Hindlimb muscle (tissue), 1 donor: ENCODE data around the gene VKORC1. TPM values are rescaled to one million over a fixed set of nuclear protein-coding genes. Genes with fewer than 3 reads are reported as not detected.
"Not testable (repeated sequence)": the region's sequence is repeated elsewhere in the genome, so short reads cannot be mapped to it uniquely, and the experiment has no call there.

Experiments used
- DNase-seq: peaks from one replicate; pipeline ENCODE4 v3.0.0-alpha.2; 2013
- polyA plus RNA-seq: library from polyadenylated mRNA; unstranded; fragments of 120-200 nt; gene quantifications from one replicate; pipeline ENCODE4 v1.2.1, GENCODE V29; 2013; ENCODE audit not compliant: insufficient read length

Gene VKORC1
- polyA plus RNA-seq, 1 donor, result 59.1 TPM

GRCh38 chr16:31106509-31107464 is 12.2 kb upstream of the VKORC1 start:
- no peak for DNase-seq

GRCh38 chr16:31105677-31106213 is 11.1 kb upstream of the VKORC1 start:
- DNase-seq, result peak; percentile 64

GRCh38 chr16:31100876-31101641 is 6.5 kb upstream of the VKORC1 start:
- DNase-seq, result not testable (repeated sequence)

GRCh38 chr16:31099860-31100638 is 5.5 kb upstream of the VKORC1 start:
- no peak for DNase-seq

- no peak for DNase-seq
Observed at GRCh38 chr16:31094088-31094423, 541 bp downstream of the VKORC1 start.

- DNase-seq, result no peak
Observed at GRCh38 chr16:31093132-31093703, 1.4 kb downstream of the VKORC1 start.

- no peak for DNase-seq
Observed at GRCh38 chr16:31092330-31092729, 2.3 kb downstream of the VKORC1 start.

- DNase-seq, result no peak
Observed at GRCh38 chr16:31090540-31090939, 4.1 kb downstream of the VKORC1 start.

- no peak for DNase-seq
Observed at GRCh38 chr16:31089199-31089598, 5.4 kb downstream of the VKORC1 start.

- no peak for DNase-seq
Observed at GRCh38 chr16:31088459-31089183, 6.0 kb downstream of the VKORC1 start, which contains the start of gene PRSS53. PRSS53 (minus strand) TSS chr16:31088943; CDS start chr16:31088809, 134 bp downstream.

GRCh38 chr16:31087971-31088370 is 6.6 kb downstream of the VKORC1 start:
- no peak for DNase-seq

- DNase-seq, result no peak
Observed at GRCh38 chr16:31087481-31087880, 7.1 kb downstream of the VKORC1 start.

- no peak for DNase-seq
Observed at GRCh38 chr16:31086629-31086906, 8.0 kb downstream of the VKORC1 start.

GRCh38 chr16:31085873-31086628 is 8.5 kb downstream of the VKORC1 start:
- DNase-seq, result no peak

GRCh38 chr16:31085411-31085810 is 9.2 kb downstream of the VKORC1 start:
- no peak for DNase-seq

GRCh38 chr16:31084584-31085302 is 9.9 kb downstream of the VKORC1 start:
- no peak for DNase-seq

GRCh38 chr16:31083981-31084380 is 10.6 kb downstream of the VKORC1 start:
- no peak for DNase-seq

GRCh38 chr16:31083556-31083955 is 11.0 kb downstream of the VKORC1 start:
- DNase-seq, result no peak

- DNase-seq, result no peak
Observed at GRCh38 chr16:31083081-31083480, 11.5 kb downstream of the VKORC1 start.

- no peak for DNase-seq
Observed at GRCh38 chr16:31082368-31083045, 12.1 kb downstream of the VKORC1 start.
